Epithelial cell of proximal tubule (primary cell): Measurements from ENCODE around the gene NFX1. TPM values are rescaled to one million over a fixed set of nuclear protein-coding genes. Genes with fewer than 3 reads are reported as not detected.
"Not testable (repeated sequence)": the region's sequence is repeated elsewhere in the genome, so short reads cannot be mapped to it uniquely, and the experiment has no call there.

Source experiments
- DNase-seq: peaks from one replicate; pipeline ENCODE4 v3.0.0-alpha.2; 2011; ENCODE audit warnings: low read depth
- H3K4me3 ChIP-seq: 2 replicates; pipeline ENCODE4 v1.5.1; 2011; ENCODE audit warnings: low read depth, mild to moderate bottlenecking, low read length
- CTCF ChIP-seq: conservative IDR thresholded peaks from 2 replicates; pipeline ENCODE4 v1.5.1; 2012; ENCODE audit warnings: low read depth, mild to moderate bottlenecking, low read length
- total RNA-seq: library from RNA; depleted of rRNA; stranded (reverse); fragments of >200 nt; gene quantifications from 2 replicates; pipeline ENCODE4 v1.2.3, GENCODE V29; 2015

NFX1 gene
- total RNA-seq, 1 donor from 2014 or later: 15.6 TPM

- no peak for DNase-seq
- TF ChIP-seq CTCF: no peak
- H3K4me3 ChIP-seq: no peak overlapping the region
Observed at GRCh38 chr9:33348998-33349397, 58.7 kb downstream of the NFX1 start.

- no peak for TF ChIP-seq CTCF
- no peak for DNase-seq
- no peak overlapping the region for H3K4me3 ChIP-seq
Observed at GRCh38 chr9:33349743-33350142, 59.4 kb downstream of the NFX1 start.

GRCh38 chr9:33350310-33350709 lies 60.0 kb downstream of the NFX1 start:
- H3K4me3 ChIP-seq: no peak overlapping the region
- DNase-seq: peak; percentile 40
- no peak for TF ChIP-seq CTCF

GRCh38 chr9:33351547-33351946 lies 61.2 kb downstream of the NFX1 start:
- H3K4me3 ChIP-seq: no peak overlapping the region
- TF ChIP-seq CTCF: no peak
- no peak for DNase-seq

GRCh38 chr9:33354651-33355211 lies 64.4 kb downstream of the NFX1 start:
- TF ChIP-seq CTCF: no peak
- no peak for DNase-seq
- H3K4me3 ChIP-seq: no peak overlapping the region

- no peak for DNase-seq
- no peak overlapping the region for H3K4me3 ChIP-seq
- TF ChIP-seq CTCF: no peak
Observed at GRCh38 chr9:33355933-33356332, 65.6 kb downstream of the NFX1 start.

GRCh38 chr9:33358641-33359040 lies 68.3 kb downstream of the NFX1 start:
- not testable (repeated sequence) for DNase-seq, H3K4me3 ChIP-seq

GRCh38 chr9:33364127-33364526 lies 73.8 kb downstream of the NFX1 start:
- TF ChIP-seq CTCF: no peak
- H3K4me3 ChIP-seq: no peak overlapping the region
- no peak for DNase-seq

GRCh38 chr9:33364814-33365213 lies 74.5 kb downstream of the NFX1 start:
- not testable (repeated sequence) for H3K4me3 ChIP-seq, DNase-seq
